K562 (cell line): ENCODE results near the gene TMEM147.

ENCODE experiments used
- ATF1 ChIP-seq, 2 experiments: fragments of 450-650 bp in 1 of 2; IDR thresholded peaks; 2 replicates each; pipeline ENCODE4 v1.6.1; 2016; ENCODE audit warnings: missing compliant biosample characterization in 1 of 2, missing genetic modification characterization in 1 of 2
- EHMT2 ChIP-seq: fragments of 450-650 bp; IDR thresholded peaks from 2 replicates; pipeline ENCODE4 v1.6.1; 2018; ENCODE audit warnings: antibody characterized with exemption
- JUN ChIP-seq, 2 experiments: sonication (generic) in 1 of 2; formaldehyde crosslinking in 1 of 2; IDR thresholded peaks; 2 replicates each; pipeline versions ENCODE4 v1.6.1 to v1.8.0; 2012 to 2022; ENCODE audit warnings: borderline replicate concordance in 2 of 2, mild to moderate bottlenecking in 2 of 2, improper control_type of control experiment in 1 of 2, low read depth in 1 of 2, low read length in 1 of 2, missing genetic modification reagents in 1 of 2
- POLR2AphosphoS5 ChIP-seq: IDR thresholded peaks from 2 replicates; pipeline ENCODE4 v1.6.1; 2011; ENCODE audit warnings: mild to moderate bottlenecking, low read depth, low read length, moderate library complexity; ENCODE audit not compliant: control insufficient read depth, insufficient read depth
- SNIP1 ChIP-seq: fragments of 450-650 bp; IDR thresholded peaks from 2 replicates; pipeline ENCODE4 v1.7.1; 2017; ENCODE audit warnings: low read depth, mild to moderate bottlenecking
- ZNF717 ChIP-seq: fragments of 250-450 bp; sonication (Bioruptor Pico); IDR thresholded peaks from 2 replicates; pipeline ENCODE4 v1.5.0; 2021
- TF ChIP-seq, protein P1 (sequence below), 3 experiments: fragments of 200-800 bp in 1 of 3; sonication (Bioruptor generic) in 1 of 3; sonication (generic) in 1 of 3; formaldehyde crosslinking in 1 of 3; IDR thresholded peaks; 2 replicates each; pipeline versions ENCODE4 v1.6.1 to v1.8.0; 2016 to 2022; ENCODE audit warnings: mild to moderate bottlenecking in 2 of 3, missing compliant biosample characterization in 2 of 3, missing genetic modification characterization in 2 of 3, missing genetic modification reagents in 1 of 3

DNA sequence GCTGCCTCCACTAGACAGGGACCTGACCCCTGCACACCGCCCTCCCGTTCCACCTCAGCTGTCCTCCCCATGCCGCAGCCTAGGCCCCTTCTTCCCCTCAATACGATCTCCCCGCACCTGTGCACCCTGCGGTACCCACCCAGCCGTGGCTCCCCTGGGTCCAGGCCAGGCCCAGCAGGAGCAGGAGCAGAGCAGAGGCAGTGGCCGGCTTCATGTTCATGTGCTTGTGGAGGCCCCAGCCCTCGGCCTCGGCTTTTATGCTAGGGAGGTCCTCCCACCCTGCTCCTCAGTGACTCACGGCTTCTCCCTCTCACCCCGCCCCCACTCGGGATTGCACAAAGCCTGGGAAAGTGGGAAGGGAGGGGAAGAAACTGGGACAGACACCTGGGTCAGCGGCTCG is 43.7 kb upstream of the TMEM147 start:
- no peak for TF ChIP-seq POLR2AphosphoS5
- TF ChIP-seq JUN (IDR thresholded peaks at IDR 0.05; ENCODE audit: borderline replicate concordance, low read depth, low read length) = no peak
- TF ChIP-seq JUN (CRISPR knock-in tag; IDR thresholded peaks at IDR 0.05; ENCODE audit: borderline replicate concordance) = no peak
- TF ChIP-seq EHMT2 = no peak
- TF ChIP-seq SNIP1 = no peak
- TF ChIP-seq, protein P1, sequence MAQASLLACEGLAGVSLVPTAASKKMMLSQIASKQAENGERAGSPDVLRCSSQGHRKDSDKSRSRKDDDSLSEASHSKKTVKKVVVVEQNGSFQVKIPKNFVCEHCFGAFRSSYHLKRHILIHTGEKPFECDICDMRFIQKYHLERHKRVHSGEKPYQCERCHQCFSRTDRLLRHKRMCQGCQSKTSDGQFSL (CRISPR knock-in tag; IDR thresholded peaks at IDR 0.05) = no peak
- TF ChIP-seq, protein P1 (tag; IDR thresholded peaks at IDR 0.05) = no peak
- no peak for TF ChIP-seq ZNF717
- TF ChIP-seq ATF1 (CRISPR knock-in tag; IDR thresholded peaks at IDR 0.05) = no peak
- TF ChIP-seq ATF1 (tag; IDR thresholded peaks at IDR 0.05) = no peak
